BJ (cell line): ENCODE results near the gene OR4D10. TPM values are rescaled to one million over a fixed set of nuclear protein-coding genes. Genes with fewer than 3 reads are reported as not detected.

ENCODE experiments used
- CTCF ChIA-PET: fragments of 350-600 bp; formaldehyde crosslinking; extraction: SDS; loops from one replicate; lab custom pipeline; 2021; ENCODE audit warnings: antibody characterized with exemption, inconsistent platforms; lab: Yijun Ruan, JAX
- POLR2A ChIA-PET: fragments of 300-600 bp; sonication (Branson Sonifier 250); formaldehyde crosslinking; extraction: SDS; loops from one replicate; lab custom pipeline; 2021; ENCODE audit warnings: antibody characterized with exemption; lab: Charles Lee
- DNase-seq: peaks from one replicate; pipeline ENCODE4 v3.0.0-alpha.2; 2011; ENCODE audit warnings: low read depth
- H3K27me3 ChIP-seq: 2 replicates; pipeline ENCODE4 v1.6.0; 2011; ENCODE audit warnings: low read length; ENCODE audit not compliant: control insufficient read depth, insufficient read depth
- H3K36me3 ChIP-seq: 2 replicates; pipeline ENCODE4 v1.5.1; 2011; ENCODE audit warnings: low read length; ENCODE audit not compliant: control insufficient read depth, insufficient read depth
- H3K4me3 ChIP-seq: 2 replicates; pipeline ENCODE4 v1.5.1; 2011; ENCODE audit warnings: low read depth, mild to moderate bottlenecking, control low read depth, low read length
- CTCF ChIP-seq: IDR thresholded peaks from 2 replicates; pipeline ENCODE4 v1.5.1; 2011; ENCODE audit warnings: low read depth, mild to moderate bottlenecking, control low read depth, inconsistent platforms, low read length, moderate library complexity; ENCODE audit not compliant: insufficient read depth
- polyA minus RNA-seq: library from RNA; depleted of rRNA, polyadenylated mRNA; stranded (reverse); fragments of >200 nt; gene quantifications from 2 replicates; pipeline ENCODE4 v1.2.3, GENCODE V29; 2011; rRNA and poly(A)+ RNA removed
- polyA plus RNA-seq: library from polyadenylated mRNA; depleted of rRNA; stranded (reverse); fragments of >200 nt; gene quantifications from 2 replicates; pipeline ENCODE4 v1.2.3, GENCODE V29; 2011; rRNA removed

The OR4D10 gene
- not detected in 2 replicates for polyA plus RNA-seq
- not detected in 2 replicates for polyA minus RNA-seq

- DNase-seq = no peak
- Histone ChIP-seq H3K36me3 (no peaks in the 10 kb centered on the region), H3K27me3 (no peaks in the 10 kb centered on the region), H3K4me3 (no peak within 1 kb of the TSS)
- TF ChIP-seq CTCF = no peak
- CTCF ChIA-PET = no interaction called here
- POLR2A ChIA-PET = no interaction called here
These were observed at the start of gene OR4D10 for GRCh38 chr11:59473015-59473414. Gene OR4D10, plus strand, starts transcription at chr11:59473315. Its CDS starts 4,115 bp downstream, at chr11:59477430.

- CTCF ChIA-PET = no interaction called here
- Histone ChIP-seq H3K4me3 (no peak overlapping the region), H3K27me3 (no peaks in the 10 kb centered on the region), H3K36me3 (no peaks in the 10 kb centered on the region)
- DNase-seq = no peak
- no peak for TF ChIP-seq CTCF
- POLR2A ChIA-PET = no interaction called here
These were observed 49.3 kb upstream of the OR4D10 start for GRCh38 chr11:59423835-59424234.

- no peak overlapping the region for H3K4me3 ChIP-seq
- no peak for DNase-seq
- CTCF ChIA-PET = no interaction called here
- H3K36me3 ChIP-seq = no peaks in the 10 kb centered on the region
- TF ChIP-seq CTCF = no peak
- POLR2A ChIA-PET = no interaction called here
- no peaks in the 10 kb centered on the region for H3K27me3 ChIP-seq
These were observed 48.0 kb upstream of the OR4D10 start for GRCh38 chr11:59425131-59425530.

GRCh38 chr11:59426361-59427067 lies 46.6 kb upstream of the OR4D10 start, which contains the start of gene OR5A2:
Gene OR5A2, minus strand, starts transcription at chr11:59426413. Its CDS starts 3,460 bp downstream, at chr11:59422953.
- DNase-seq = no peak

GRCh38 chr11:59427068-59427382 lies 46.1 kb upstream of the OR4D10 start:
- no peak for TF ChIP-seq CTCF
- no peak overlapping the region for H3K4me3 ChIP-seq
- no peaks in the 10 kb centered on the region for H3K36me3 ChIP-seq
- ChIA-PET CTCF (no interaction called here), POLR2A (no interaction called here)
- H3K27me3 ChIP-seq = no peaks in the 10 kb centered on the region
- DNase-seq = no peak

More at GRCh38 chr11:59426361-59427067, 46.6 kb upstream of the OR4D10 start, which contains the start of gene OR5A2:
- CTCF ChIA-PET = no interaction called here
- POLR2A ChIA-PET = no interaction called here
- Histone ChIP-seq H3K36me3 (no peaks in the 10 kb centered on the region), H3K27me3 (no peaks in the 10 kb centered on the region), H3K4me3 (no peak within 1 kb of the TSS)
- no peak for TF ChIP-seq CTCF
